ENCODE data around the gene CCNE1. TPM values are rescaled to one million over a fixed set of nuclear protein-coding genes. Genes with fewer than 3 reads are reported as not detected.

Gene CCNE1
- polyA plus RNA-seq, 1 of the 3 experiments (the other 2 are of a cell fraction) = 8.9 TPM

DNA sequence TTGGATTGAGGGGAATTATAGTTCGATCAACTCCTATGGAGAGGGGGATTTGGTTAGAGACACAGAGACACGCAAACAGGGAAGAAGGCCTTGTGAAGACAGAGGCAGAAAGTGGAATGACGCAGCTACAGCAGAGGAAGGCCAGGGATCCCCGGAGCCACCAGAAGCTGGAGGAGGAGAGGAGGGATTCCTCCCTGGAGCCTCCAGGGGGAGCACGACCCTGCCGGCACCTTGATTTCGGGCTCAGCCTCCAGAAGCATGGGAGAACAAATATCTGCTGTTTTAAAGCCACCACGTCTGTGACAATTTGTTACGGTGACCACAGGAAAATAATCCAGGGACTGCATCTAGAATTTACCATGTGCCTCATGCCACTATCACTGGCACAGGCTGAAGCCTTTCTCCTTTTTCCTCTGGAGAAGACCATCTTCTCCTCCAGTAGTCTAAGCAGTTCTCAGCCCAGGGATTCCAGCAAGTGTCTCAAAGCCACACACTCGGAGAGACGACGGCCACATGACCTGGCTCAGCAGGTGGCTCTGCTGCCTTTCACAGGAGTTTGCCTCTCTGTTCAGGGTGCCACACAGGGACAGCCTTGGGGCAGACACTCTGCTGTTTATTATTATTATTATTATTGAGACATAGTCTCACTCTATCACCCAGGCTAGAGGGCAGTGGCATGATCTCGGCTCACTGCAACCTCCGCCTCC is 39.9 kb upstream of the CCNE1 start:
- Histone ChIP-seq H3K9me2 (no peaks in the 10 kb centered on the region), H3K4me2 (no peak overlapping the region), H3K9ac (no peak overlapping the region), H3K4me1 (ENCODE audit: control insufficient read depth in 1 of 2, insufficient read depth in 2 of 2, low read depth in 1 of 2, low read length in 1 of 2) (peaks cover 0 to 6% of the 10 kb centered on the region in 2 experiments; a peak in 1 of 4 replicates), H3F3A (replicated peaks; ENCODE audit: insufficient read depth) (no peaks in the 10 kb centered on the region), H2AFZ (ENCODE audit: low read depth) (no peak overlapping the region), H3K36me3 (replicated peaks in 1 of 2; ENCODE audit: control insufficient read depth in 1 of 2, insufficient read depth in 2 of 2, low read length in 1 of 2) (no peaks in the 10 kb centered on the region), H4K20me1 (ENCODE audit: insufficient read depth) (no peaks in the 10 kb centered on the region), H3K9me3 (no peaks in the 10 kb centered on the region), H3K4me3 (ENCODE audit: low read depth in 2 of 2, low read length in 1 of 2) (no peak overlapping the region), H3K79me2 (ENCODE audit: insufficient read depth) (no peaks in the 10 kb centered on the region), H3K27me3 (ENCODE audit: insufficient read depth) (no peaks in the 10 kb centered on the region), H3K27ac (ENCODE audit: low read depth in 2 of 2, low read length in 1 of 2) (no peak overlapping the region)
- whole genome bisulfite sequencing (ENCODE audit: low lambda C conversion rate) = 36% methylated on average over 12 of the region's 14 CpGs
- ChIA-PET CTCF (interaction anchor here (0.8 to 5.2 kb wide), 20 partner anchors 8 to 124 kb away, joined by 3 to 31 read pairs (median 4); no protein-coding TSS in a partner anchor), POLR2A (no interaction called here)
- TF ChIP-seq, protein P1, sequence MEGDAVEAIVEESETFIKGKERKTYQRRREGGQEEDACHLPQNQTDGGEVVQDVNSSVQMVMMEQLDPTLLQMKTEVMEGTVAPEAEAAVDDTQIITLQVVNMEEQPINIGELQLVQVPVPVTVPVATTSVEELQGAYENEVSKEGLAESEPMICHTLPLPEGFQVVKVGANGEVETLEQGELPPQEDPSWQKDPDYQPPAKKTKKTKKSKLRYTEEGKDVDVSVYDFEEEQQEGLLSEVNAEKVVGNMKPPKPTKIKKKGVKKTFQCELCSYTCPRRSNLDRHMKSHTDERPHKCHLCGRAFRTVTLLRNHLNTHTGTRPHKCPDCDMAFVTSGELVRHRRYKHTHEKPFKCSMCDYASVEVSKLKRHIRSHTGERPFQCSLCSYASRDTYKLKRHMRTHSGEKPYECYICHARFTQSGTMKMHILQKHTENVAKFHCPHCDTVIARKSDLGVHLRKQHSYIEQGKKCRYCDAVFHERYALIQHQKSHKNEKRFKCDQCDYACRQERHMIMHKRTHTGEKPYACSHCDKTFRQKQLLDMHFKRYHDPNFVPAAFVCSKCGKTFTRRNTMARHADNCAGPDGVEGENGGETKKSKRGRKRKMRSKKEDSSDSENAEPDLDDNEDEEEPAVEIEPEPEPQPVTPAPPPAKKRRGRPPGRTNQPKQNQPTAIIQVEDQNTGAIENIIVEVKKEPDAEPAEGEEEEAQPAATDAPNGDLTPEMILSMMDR (IDR thresholded peaks at IDR 0.05) = peak; percentile 70
- TF ChIP-seq SMC3 (IDR thresholded peaks at IDR 0.05; ENCODE audit: low read depth, low read length) = peak; percentile 85
- TF ChIP-seq GATA2 (CRISPR knock-in tag; IDR thresholded peaks at IDR 0.05) = no peak
- TF ChIP-seq TEAD4 (IDR thresholded peaks at IDR 0.05; ENCODE audit: borderline replicate concordance, insufficient read depth) = no peak
- no peak for TF ChIP-seq TCF12 (IDR thresholded peaks at IDR 0.05)
- TF ChIP-seq RAD21 (IDR thresholded peaks at IDR 0.05; ENCODE audit: low read length) = peak; percentile 70
- DNase-seq = peak; percentile 86

DNA sequence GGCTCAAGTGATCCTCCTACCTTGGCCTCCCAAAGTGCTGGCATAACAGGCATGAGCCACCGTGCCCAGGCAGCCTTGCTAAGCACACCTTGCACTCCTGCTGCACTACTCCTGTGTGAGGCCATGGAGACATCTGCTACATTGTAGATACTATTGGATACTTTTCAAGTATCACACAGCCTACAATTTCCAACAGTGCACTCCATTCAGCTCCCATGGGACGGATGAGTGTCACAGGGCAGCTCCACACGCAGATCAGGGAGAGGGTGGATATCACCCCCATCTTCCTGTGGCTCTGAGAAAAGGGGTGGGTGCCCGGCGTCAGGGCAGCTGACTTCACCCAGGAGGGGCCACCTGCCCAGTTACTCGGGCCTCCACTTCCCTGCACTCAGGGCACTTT is 39.1 kb upstream of the CCNE1 start:
- H3K4me2 ChIP-seq = no peak overlapping the region
- H4K20me1 ChIP-seq (ENCODE audit: insufficient read depth) = no peaks in the 10 kb centered on the region
- WGBS (ENCODE audit: low lambda C conversion rate) = 53% methylated on average over 4 of the region's 6 CpGs
- peaks cover 0 to 6% of the 10 kb centered on the region in 2 experiments; a peak in 1 of 4 replicates for H3K4me1 ChIP-seq (ENCODE audit: control insufficient read depth in 1 of 2, insufficient read depth in 2 of 2, low read depth in 1 of 2, low read length in 1 of 2)
- no peak overlapping the region for H3K4me3 ChIP-seq (ENCODE audit: low read depth in 2 of 2, low read length in 1 of 2)
- no peaks in the 10 kb centered on the region for H3K9me2 ChIP-seq
- no peaks in the 10 kb centered on the region for H3K79me2 ChIP-seq (ENCODE audit: insufficient read depth)
- ChIA-PET POLR2A (no interaction called here), CTCF (interaction anchor here (0.8 to 4.5 kb wide), 5 partner anchors 9 to 107 kb away, joined by 3 to 28 read pairs (median 6); no protein-coding TSS in a partner anchor)
- H2AFZ ChIP-seq (ENCODE audit: low read depth) = no peak overlapping the region
- no peak overlapping the region for H3K27ac ChIP-seq (ENCODE audit: low read depth in 2 of 2, low read length in 1 of 2)
- H3F3A ChIP-seq (replicated peaks; ENCODE audit: insufficient read depth) = no peaks in the 10 kb centered on the region
- H3K36me3 ChIP-seq (replicated peaks in 1 of 2; ENCODE audit: control insufficient read depth in 1 of 2, insufficient read depth in 2 of 2, low read length in 1 of 2) = no peaks in the 10 kb centered on the region
- DNase-seq = no peak
- TF ChIP-seq RCOR1 (IDR thresholded peaks at IDR 0.05; ENCODE audit: low read length) = no peak
- TF ChIP-seq, protein P2, sequence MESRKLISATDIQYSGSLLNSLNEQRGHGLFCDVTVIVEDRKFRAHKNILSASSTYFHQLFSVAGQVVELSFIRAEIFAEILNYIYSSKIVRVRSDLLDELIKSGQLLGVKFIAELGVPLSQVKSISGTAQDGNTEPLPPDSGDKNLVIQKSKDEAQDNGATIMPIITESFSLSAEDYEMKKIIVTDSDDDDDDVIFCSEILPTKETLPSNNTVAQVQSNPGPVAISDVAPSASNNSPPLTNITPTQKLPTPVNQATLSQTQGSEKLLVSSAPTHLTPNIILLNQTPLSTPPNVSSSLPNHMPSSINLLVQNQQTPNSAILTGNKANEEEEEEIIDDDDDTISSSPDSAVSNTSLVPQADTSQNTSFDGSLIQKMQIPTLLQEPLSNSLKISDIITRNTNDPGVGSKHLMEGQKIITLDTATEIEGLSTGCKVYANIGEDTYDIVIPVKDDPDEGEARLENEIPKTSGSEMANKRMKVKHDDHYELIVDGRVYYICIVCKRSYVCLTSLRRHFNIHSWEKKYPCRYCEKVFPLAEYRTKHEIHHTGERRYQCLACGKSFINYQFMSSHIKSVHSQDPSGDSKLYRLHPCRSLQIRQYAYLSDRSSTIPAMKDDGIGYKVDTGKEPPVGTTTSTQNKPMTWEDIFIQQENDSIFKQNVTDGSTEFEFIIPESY (IDR thresholded peaks at IDR 0.05; ENCODE audit: borderline replicate concordance, low read depth) = no peak
- no peak for TF ChIP-seq EP300 (IDR thresholded peaks at IDR 0.05; ENCODE audit: borderline replicate concordance in 1 of 2, low read depth in 1 of 2, low read length in 1 of 2)
- TF ChIP-seq CHD2 (IDR thresholded peaks at IDR 0.05; ENCODE audit: low read length, partially characterized antibody) = no peak
- TF ChIP-seq MXI1 (IDR thresholded peaks at IDR 0.05; ENCODE audit: low read depth, low read length) = no peak
- no peak for TF ChIP-seq POLR2AphosphoS5 (IDR thresholded peaks at IDR 0.05; ENCODE audit: low read depth, low read length)
- TF ChIP-seq RAD21 (IDR thresholded peaks at IDR 0.05; ENCODE audit: low read length) = no peak
- TF ChIP-seq JUND (IDR thresholded peaks at IDR 0.05) = no peak
- no peak for TF ChIP-seq FOSL2 (IDR thresholded peaks at IDR 0.05; ENCODE audit: borderline replicate concordance, low read depth)
- no peaks in the 10 kb centered on the region for H3K27me3 ChIP-seq (ENCODE audit: insufficient read depth)
- no peak overlapping the region for H3K9ac ChIP-seq
- H3K9me3 ChIP-seq = no peaks in the 10 kb centered on the region
